Ascending aorta (tissue), 2 donors: ENCODE measurements around the gene KEAP1. TPM values are rescaled to one million over a fixed set of nuclear protein-coding genes. Genes with fewer than 3 reads are reported as not detected.

Source experiments
- DNase-seq, 2 donors: peaks; one replicate each; pipeline ENCODE4 v3.0.0-alpha.2; 2019; ENCODE audit warnings: low spot score in 2 of 2
- H3K27ac ChIP-seq, 2 donors: fragments of 200-600 bp; sonication (generic); one replicate each; pipeline ENCODE4 v1.5.1; 2016 to 2017; ENCODE audit warnings: mild to moderate bottlenecking in 1 of 2
- H3K27me3 ChIP-seq: fragments of 200-600 bp; sonication (generic); one replicate; pipeline ENCODE4 v1.5.1; 2017
- H3K36me3 ChIP-seq, 2 donors: fragments of 200-600 bp; sonication (generic); one replicate each; pipeline ENCODE4 v1.5.1; 2016
- H3K4me1 ChIP-seq, 2 donors: fragments of 200-600 bp; sonication (generic); one replicate each; pipeline ENCODE4 v1.5.1; 2016 to 2017; ENCODE audit warnings: mild to moderate bottlenecking in 1 of 2
- H3K4me3 ChIP-seq, 2 donors: fragments of 200-600 bp; sonication (generic); one replicate each; pipeline ENCODE4 v1.5.1; 2016 to 2017; ENCODE audit warnings: mild to moderate bottlenecking in 1 of 2
- H3K9me3 ChIP-seq, 2 donors: fragments of 200-600 bp; sonication (generic); one replicate each; pipeline ENCODE4 v1.5.1; 2016
- CTCF ChIP-seq, 3 experiments: fragments of 200-600 bp in 2 of 3; fragments of 450-650 bp in 1 of 3; sonication (generic) in 2 of 3; IDR thresholded peaks; one replicate each; pipeline ENCODE4 v1.5.1; 2016 to 2019; ENCODE audit warnings: antibody characterized with exemption in 3 of 3, mild to moderate bottlenecking in 1 of 3, moderate library complexity in 1 of 3
- intact Hi-C: fragments of 100-400 bp; cut with DNase I; formaldehyde crosslinking; loops from one replicate; pipeline ENCODE4 v1.15.1; 2023
- total RNA-seq: library from RNA; depleted of rRNA; stranded (reverse); fragments of >200 nt; gene quantifications from one replicate; pipeline ENCODE4 v1.1.0, GENCODE V29; 2016

The KEAP1 gene
- total RNA-seq, 1 donor from 2014 or later = 57.8 TPM

GRCh38 chr19:10548746-10549276 is 45.7 kb upstream of the KEAP1 start:
- no peak overlapping the region for H3K4me3 ChIP-seq
- DNase-seq = no peak
- TF ChIP-seq CTCF (IDR thresholded peaks at IDR 0.05) = no peak
- intact Hi-C loops = no loop called here
- peaks cover 7 to 11% of the 10 kb centered on the region in 2 donors for H3K4me1 ChIP-seq
- no peaks in the 10 kb centered on the region for H3K9me3 ChIP-seq
- no peak overlapping the region for H3K27ac ChIP-seq
- H3K36me3 ChIP-seq = peaks cover 53 to 65% of the 10 kb centered on the region in 2 donors
- no peaks in the 10 kb centered on the region for H3K27me3 ChIP-seq

- Histone ChIP-seq H3K36me3 (peaks cover 35 to 45% of the 10 kb centered on the region in 2 donors), H3K9me3 (no peaks in the 10 kb centered on the region), H3K4me3 (no peak overlapping the region), H3K27me3 (no peaks in the 10 kb centered on the region), H3K27ac (no peak overlapping the region), H3K4me1 (peaks cover 10 to 14% of the 10 kb centered on the region in 2 donors)
- no peak for DNase-seq
- intact Hi-C loops = no loop called here
- no peak for TF ChIP-seq CTCF (IDR thresholded peaks at IDR 0.05)
Observed at GRCh38 chr19:10546817-10547216, 43.7 kb upstream of the KEAP1 start.

DNA sequence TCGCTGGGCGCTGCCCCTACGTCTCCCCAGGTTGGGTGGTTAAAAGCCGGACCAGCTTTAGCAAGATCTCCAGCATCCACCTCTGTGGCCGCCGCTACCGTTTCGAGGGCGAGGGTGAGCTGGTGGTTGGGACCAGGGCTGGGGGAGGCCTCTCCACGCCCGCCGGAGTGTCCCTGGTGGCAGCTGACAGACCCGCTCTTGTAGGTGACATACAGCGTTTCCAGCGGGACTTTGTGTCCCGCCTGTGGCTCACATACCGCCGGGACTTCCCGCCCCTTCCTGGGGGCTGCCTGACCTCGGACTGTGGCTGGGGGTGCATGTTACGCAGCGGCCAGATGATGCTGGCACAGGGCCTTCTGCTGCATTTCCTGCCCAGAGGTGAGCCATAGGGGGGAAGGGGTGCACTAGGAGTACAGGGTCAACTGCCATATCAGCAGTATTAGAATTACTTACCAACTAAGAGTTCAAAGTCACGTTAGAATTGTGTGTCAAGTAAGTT is 41.6 kb upstream of the KEAP1 start:
- Histone ChIP-seq H3K9me3 (no peaks in the 10 kb centered on the region), H3K36me3 (peaks cover 16 to 25% of the 10 kb centered on the region in 2 donors), H3K27ac (peak overlapping the region; percentile 89 to 90), H3K4me3 (peak overlapping the region; percentile 98 to 100), H3K4me1 (peaks cover 10 to 14% of the 10 kb centered on the region in 2 donors), H3K27me3 (no peaks in the 10 kb centered on the region)
- TF ChIP-seq CTCF (IDR thresholded peaks at IDR 0.05) = no peak
- no peak for DNase-seq
- intact Hi-C loops = no loop called here

DNA sequence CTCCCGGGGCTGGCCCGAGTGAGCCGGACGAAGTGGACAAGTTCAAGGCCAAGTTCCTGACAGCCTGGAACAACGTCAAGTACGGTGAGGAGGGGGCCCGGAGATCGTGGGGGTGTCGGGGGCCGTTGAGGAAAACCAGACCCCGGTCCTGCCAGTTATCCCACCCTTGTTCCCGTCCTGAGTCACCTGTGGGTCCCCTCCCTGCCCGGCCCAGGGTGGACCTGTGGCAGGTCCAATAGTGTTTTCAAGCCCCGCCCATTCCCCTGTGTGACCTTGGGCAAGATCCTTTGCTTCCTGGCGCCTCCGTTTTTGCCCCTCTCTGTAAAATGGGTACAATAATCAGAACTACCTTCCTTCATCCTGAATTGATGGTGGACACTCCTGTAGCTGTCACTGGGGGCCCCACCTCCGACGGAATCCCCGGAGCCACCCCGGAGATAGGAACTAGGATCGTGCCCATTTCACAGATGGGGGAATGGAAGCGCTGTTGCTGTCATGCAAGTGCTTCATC is 41.1 kb upstream of the KEAP1 start:
- intact Hi-C loops = no loop called here
- H3K27me3 ChIP-seq = no peaks in the 10 kb centered on the region
- peaks cover 10 to 14% of the 10 kb centered on the region in 2 donors for H3K4me1 ChIP-seq
- H3K9me3 ChIP-seq = no peaks in the 10 kb centered on the region
- H3K36me3 ChIP-seq = peaks cover 13 to 20% of the 10 kb centered on the region in 2 donors
- peak overlapping the region; percentile 98 to 100 for H3K4me3 ChIP-seq
- peak overlapping the region; percentile 89 to 90 for H3K27ac ChIP-seq
- no peak for TF ChIP-seq CTCF (IDR thresholded peaks at IDR 0.05)
- DNase-seq = no peak

DNA sequence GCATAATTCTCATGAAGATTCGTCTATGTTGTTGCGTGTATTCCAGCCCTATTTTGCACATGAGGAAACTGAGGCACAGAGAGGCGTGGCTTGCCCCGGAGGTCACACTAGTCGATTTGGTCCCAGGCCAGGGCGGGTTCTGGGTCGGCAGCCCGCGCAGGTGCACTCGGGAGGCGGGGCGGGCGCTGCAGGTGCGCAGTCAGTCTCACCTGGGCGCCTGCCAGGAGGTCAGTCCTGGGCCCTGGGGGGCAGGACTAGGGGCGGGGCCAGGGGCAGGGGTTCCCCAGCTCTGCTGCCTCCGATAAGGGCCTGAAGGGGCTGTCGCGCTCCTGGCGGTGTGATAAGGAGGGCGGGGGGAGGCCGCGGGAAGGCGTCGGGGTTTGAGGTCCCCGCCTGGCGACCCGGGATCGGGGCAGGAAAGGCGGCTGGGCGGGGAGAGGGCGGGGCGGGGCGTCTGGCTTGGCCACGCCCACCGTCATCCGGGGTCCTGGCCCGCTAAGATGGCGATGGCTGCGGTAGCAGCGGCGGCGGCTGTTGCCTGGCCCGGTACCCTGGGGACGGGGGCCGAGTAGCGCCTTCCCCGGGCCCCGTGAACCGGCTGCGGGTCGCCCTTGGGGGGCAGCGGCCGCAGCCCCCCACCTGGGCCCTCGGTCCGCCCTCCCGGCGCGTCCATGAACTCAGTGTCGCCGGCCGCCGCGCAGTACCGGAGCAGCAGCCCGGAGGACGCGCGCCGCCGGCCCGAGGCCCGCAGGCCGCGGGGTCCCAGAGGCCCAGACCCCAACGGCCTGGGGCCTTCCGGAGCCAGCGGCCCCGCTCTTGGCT is 40.5 kb upstream of the KEAP1 start, which contains the start of gene ATG4D:
TSS of gene ATG4D (plus strand) at position 485 of the 822 bp plus-strand sequence. CDS start at position 672, 187 bp downstream.
- peaks cover 10 to 14% of the 10 kb centered on the region in 2 donors for H3K4me1 ChIP-seq
- DNase-seq = peak in 1 of 2 donors; percentile 88
- no peak for TF ChIP-seq CTCF (IDR thresholded peaks at IDR 0.05)
- intact Hi-C loops = loop anchor here (1.0 to 2.0 kb wide), 2 partner anchors 29 to 41 kb away; partner anchors contain the start of gene KEAP1
- no peaks in the 10 kb centered on the region for H3K9me3 ChIP-seq
- no peaks in the 10 kb centered on the region for H3K27me3 ChIP-seq
- H3K27ac ChIP-seq = peak within 1 kb of the TSS; percentile 89 to 90
- peaks cover 6 to 13% of the 10 kb centered on the region in 2 donors for H3K36me3 ChIP-seq
- peak within 1 kb of the TSS; percentile 98 to 100 for H3K4me3 ChIP-seq
